Fibroblast of the aortic adventitia (primary cell): ENCODE data around the gene FAM131A. TPM values are rescaled to one million over a fixed set of nuclear protein-coding genes. Genes with fewer than 3 reads are reported as not detected.

ENCODE experiments used
- DNase-seq: peaks from one replicate; pipeline ENCODE4 v3.0.0-alpha.2; 2010; ENCODE audit warnings: low read depth
- H3K4me3 ChIP-seq: 2 replicates; pipeline ENCODE4 v1.5.1; 2011; ENCODE audit warnings: low read depth, mild to moderate bottlenecking, control low read depth, low read length, moderate library complexity
- CTCF ChIP-seq: IDR thresholded peaks from 2 replicates; pipeline ENCODE4 v1.5.1; 2011; ENCODE audit warnings: mild to moderate bottlenecking, low read length, control low read depth, inconsistent platforms; ENCODE audit not compliant: insufficient read depth
- total RNA-seq: library from RNA; depleted of rRNA; stranded (reverse); fragments of >200 nt; gene quantifications from 2 replicates; pipeline ENCODE4 v1.2.3, GENCODE V29; 2012; ENCODE audit warnings: low replicate concordance

FAM131A gene
- total RNA-seq, 1 donor, result 14.0 TPM

- no peak for DNase-seq
- TF ChIP-seq CTCF, result no peak
- no peak overlapping the region for H3K4me3 ChIP-seq
Observed at GRCh38 chr3:184323696-184324095, 13.7 kb upstream of the FAM131A start.

DNA sequence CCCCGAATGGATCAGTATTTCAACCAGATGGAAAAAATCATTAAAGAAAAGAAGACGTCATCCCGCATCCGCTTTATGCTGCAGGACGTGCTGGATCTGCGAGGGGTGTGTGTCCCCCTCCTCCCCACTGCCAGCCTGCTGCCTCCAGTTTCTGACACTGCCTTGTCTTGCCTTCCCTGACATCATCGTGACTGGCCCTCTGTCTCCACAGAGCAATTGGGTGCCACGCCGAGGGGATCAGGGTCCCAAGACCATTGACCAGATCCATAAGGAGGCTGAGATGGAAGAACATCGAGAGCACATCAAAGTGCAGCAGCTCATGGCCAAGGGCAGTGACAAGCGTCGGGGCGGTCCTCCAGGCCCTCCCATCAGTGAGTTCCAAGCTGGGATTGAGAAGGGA, 12.1 kb upstream of the FAM131A start:
- DNase-seq, result no peak
- H3K4me3 ChIP-seq, result no peak overlapping the region
- TF ChIP-seq CTCF, result no peak

DNA sequence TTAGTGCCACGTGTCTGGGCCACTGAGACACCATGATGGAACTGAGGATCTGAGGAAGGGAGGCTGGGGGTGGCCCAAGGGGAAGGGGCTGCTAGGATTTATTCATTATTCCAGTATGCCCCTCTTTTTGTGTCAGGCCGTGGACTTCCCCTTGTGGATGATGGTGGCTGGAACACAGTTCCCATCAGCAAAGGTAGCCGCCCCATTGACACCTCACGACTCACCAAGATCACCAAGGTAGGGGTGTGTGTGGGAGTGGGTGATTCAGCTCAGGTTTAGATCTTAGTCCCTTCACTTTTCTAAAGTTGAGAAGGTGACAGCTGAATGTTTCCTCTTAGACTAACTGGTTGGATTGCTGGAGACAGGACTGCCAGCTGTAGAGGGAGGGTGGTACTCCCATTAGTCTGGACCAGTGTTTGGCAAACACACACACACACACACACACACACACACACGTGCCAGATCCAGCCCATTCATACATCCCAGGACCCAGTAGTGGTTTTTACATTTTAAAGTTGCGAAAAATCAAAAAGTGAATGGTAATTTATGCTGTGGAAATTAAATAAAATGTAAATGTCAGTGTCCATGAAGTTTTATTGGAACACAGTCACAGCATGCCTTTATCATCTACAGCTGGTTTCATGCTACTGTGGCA, 11.6 kb upstream of the FAM131A start:
- TF ChIP-seq CTCF, result no peak
- no peak overlapping the region for H3K4me3 ChIP-seq
- DNase-seq, result no peak

DNA sequence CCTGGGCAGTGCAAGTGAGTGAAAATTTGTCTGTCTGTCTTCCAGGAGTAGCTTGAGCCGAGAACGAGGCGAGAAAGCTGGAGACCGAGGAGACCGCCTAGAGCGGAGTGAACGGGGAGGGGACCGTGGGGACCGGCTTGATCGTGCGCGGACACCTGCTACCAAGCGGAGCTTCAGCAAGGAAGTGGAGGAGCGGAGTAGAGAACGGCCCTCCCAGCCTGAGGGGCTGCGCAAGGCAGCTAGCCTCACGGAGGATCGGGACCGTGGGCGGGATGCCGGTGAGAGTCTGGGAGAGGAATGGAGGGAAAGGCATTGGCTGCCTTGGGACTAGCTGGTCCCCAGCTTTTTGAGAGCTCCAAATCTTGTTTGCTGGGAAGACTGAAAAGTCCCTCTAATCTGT, 10.2 kb upstream of the FAM131A start:
- no peak overlapping the region for H3K4me3 ChIP-seq
- no peak for DNase-seq
- no peak for TF ChIP-seq CTCF

DNA sequence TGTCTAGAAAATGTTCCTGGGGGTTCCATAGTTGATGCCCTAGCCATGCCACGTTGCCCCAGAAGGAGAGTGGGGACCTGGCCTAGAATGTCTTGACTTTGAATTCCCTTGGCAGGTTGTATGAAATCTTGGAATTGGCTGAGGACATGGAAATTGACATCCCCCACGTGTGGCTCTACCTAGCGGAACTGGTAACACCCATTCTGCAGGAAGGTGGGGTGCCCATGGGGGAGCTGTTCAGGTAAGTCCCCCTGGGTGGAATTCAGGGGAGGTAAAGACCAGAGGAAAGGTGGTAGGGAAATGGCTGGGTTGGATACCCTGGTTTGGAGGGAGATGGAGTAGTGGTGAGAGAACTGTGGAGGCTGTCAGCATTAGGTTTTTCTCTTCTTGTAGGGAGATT, 8.9 kb upstream of the FAM131A start:
- no peak for DNase-seq
- TF ChIP-seq CTCF, result no peak
- no peak overlapping the region for H3K4me3 ChIP-seq

GRCh38 chr3:184332370-184333090, 4.9 kb upstream of the FAM131A start:
- no peak overlapping the region for H3K4me3 ChIP-seq
- peak; percentile 85 for DNase-seq
- peak; percentile 2 for TF ChIP-seq CTCF
